ENCODE results near the gene TDRD1.

DNA sequence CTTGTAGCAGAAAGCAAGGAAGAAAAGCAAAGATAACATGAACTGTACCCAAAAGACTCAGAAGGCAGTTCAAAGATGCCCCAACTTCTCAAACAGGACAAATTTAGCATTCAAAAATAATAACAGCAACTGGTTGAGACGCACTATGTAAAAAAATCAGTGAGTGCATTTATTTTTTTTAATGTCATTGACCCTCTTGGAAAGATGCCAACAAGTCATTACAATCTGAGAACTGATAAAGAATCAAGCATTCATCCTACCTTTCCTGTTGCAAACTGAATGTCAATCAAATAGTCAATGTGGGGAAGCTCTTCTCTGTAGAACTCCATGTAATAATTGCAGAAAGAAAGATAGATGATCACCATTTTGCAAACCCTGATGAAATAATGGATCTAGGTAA, 3.5 kb upstream of the TDRD1 start:
- TF ChIP-seq, protein P1, sequence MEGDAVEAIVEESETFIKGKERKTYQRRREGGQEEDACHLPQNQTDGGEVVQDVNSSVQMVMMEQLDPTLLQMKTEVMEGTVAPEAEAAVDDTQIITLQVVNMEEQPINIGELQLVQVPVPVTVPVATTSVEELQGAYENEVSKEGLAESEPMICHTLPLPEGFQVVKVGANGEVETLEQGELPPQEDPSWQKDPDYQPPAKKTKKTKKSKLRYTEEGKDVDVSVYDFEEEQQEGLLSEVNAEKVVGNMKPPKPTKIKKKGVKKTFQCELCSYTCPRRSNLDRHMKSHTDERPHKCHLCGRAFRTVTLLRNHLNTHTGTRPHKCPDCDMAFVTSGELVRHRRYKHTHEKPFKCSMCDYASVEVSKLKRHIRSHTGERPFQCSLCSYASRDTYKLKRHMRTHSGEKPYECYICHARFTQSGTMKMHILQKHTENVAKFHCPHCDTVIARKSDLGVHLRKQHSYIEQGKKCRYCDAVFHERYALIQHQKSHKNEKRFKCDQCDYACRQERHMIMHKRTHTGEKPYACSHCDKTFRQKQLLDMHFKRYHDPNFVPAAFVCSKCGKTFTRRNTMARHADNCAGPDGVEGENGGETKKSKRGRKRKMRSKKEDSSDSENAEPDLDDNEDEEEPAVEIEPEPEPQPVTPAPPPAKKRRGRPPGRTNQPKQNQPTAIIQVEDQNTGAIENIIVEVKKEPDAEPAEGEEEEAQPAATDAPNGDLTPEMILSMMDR (IDR thresholded peaks at IDR 0.05; ENCODE audit: extremely low read depth in 1 of 2, insufficient read depth in 1 of 2, low read depth in 1 of 2, low read length in 2 of 2): no peak
- no peak for TF ChIP-seq POLR2A (IDR thresholded peaks at IDR 0.05; ENCODE audit: low read depth, low read length)
- TF ChIP-seq MYC (IDR thresholded peaks at IDR 0.05; ENCODE audit: low read depth, low read length): no peak
- TF ChIP-seq POLR2AphosphoS5 (IDR thresholded peaks at IDR 0.05; ENCODE audit: insufficient read depth, low read depth, low read length): no peak
- no peak for TF ChIP-seq EZH2 (IDR thresholded peaks at IDR 0.05; ENCODE audit: borderline replicate concordance, low read depth, low read length, severe bottlenecking)
- TF ChIP-seq, protein P2, sequence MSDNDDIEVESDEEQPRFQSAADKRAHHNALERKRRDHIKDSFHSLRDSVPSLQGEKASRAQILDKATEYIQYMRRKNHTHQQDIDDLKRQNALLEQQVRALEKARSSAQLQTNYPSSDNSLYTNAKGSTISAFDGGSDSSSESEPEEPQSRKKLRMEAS (IDR thresholded peaks at IDR 0.05; ENCODE audit: insufficient read depth, insufficient read length): no peak
- no peak for TF ChIP-seq FOS (IDR thresholded peaks at IDR 0.05; ENCODE audit: borderline replicate concordance, insufficient read depth, low read length)
